Fibroblast of the aortic adventitia (primary cell): ENCODE measurements around the gene EEFSEC. TPM values are rescaled to one million over a fixed set of nuclear protein-coding genes. Genes with fewer than 3 reads are reported as not detected.

Experiments used
- DNase-seq: peaks from one replicate; pipeline ENCODE4 v3.0.0-alpha.2; 2010; ENCODE audit warnings: low read depth
- H3K4me3 ChIP-seq: 2 replicates; pipeline ENCODE4 v1.5.1; 2011; ENCODE audit warnings: low read depth, mild to moderate bottlenecking, control low read depth, low read length, moderate library complexity
- total RNA-seq: library from RNA; depleted of rRNA; stranded (reverse); fragments of >200 nt; gene quantifications from 2 replicates; pipeline ENCODE4 v1.2.3, GENCODE V29; 2012; ENCODE audit warnings: low replicate concordance
- TF ChIP-seq, protein P1 (sequence below): IDR thresholded peaks from 2 replicates; pipeline ENCODE4 v1.5.1; 2011; ENCODE audit warnings: mild to moderate bottlenecking, low read length, control low read depth, inconsistent platforms; ENCODE audit not compliant: insufficient read depth

Gene EEFSEC
- total RNA-seq, 1 donor, result 8.1 TPM

DNA sequence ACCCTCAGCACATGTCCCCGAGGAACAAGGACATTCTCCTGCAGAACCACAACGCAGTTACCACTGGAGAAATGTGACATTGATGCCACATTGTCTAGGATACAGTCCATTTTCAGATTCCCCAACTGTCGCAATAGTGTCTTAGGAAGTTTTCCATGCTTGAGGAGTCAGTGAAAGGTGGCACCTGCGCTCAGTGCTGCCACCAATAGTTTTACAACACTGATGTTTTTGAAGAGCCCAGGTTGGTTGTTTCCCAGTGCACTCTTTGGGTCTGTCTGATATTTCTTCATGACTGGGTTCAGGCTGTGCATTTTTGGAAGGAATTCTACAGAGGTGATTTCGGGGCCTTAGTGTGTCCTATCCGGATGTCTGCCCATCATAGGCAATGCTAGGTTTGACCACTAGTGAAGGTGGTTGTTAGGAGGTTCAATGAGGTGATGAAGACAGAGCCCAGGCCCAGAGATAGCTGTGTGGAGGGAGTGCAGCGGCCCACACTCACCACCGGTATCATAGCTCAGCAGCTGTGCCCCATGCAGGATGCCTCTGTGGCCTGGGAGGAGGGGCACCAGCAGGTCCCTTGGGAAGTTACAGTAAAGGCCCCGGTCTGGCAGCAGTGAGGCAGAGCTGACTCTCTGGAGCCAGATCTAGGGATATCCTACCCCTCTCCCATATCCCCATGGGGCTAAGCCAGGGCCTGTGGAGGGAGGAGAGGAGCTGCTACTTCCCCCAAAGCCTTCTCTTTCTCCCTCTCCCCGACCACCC lies 216.8 kb downstream of the EEFSEC start:
- DNase-seq, result no peak
- H3K4me3 ChIP-seq, result no peak overlapping the region
- TF ChIP-seq, protein P1, sequence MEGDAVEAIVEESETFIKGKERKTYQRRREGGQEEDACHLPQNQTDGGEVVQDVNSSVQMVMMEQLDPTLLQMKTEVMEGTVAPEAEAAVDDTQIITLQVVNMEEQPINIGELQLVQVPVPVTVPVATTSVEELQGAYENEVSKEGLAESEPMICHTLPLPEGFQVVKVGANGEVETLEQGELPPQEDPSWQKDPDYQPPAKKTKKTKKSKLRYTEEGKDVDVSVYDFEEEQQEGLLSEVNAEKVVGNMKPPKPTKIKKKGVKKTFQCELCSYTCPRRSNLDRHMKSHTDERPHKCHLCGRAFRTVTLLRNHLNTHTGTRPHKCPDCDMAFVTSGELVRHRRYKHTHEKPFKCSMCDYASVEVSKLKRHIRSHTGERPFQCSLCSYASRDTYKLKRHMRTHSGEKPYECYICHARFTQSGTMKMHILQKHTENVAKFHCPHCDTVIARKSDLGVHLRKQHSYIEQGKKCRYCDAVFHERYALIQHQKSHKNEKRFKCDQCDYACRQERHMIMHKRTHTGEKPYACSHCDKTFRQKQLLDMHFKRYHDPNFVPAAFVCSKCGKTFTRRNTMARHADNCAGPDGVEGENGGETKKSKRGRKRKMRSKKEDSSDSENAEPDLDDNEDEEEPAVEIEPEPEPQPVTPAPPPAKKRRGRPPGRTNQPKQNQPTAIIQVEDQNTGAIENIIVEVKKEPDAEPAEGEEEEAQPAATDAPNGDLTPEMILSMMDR, result no peak

DNA sequence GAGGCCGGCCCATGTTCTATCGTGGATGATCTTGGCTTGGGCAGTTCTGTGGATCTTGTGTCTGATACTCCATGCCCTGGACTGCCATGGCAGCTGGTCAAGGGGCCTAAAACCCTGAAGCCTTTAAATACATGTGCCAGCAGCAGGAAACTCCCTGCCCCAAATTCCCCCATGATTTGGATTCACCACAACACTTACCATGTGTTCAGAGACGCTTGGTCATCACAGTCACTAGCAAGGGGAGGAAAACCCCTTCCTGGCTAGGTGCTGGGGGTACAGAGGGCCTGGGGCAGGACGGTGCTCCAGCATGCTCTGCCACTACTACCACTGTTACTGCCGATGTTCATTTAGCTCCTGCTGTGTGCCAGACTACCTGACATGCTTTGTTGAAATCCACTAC lies 219.0 kb downstream of the EEFSEC start:
- DNase-seq, result no peak
- no peak overlapping the region for H3K4me3 ChIP-seq
- TF ChIP-seq, protein P1, result no peak

DNA sequence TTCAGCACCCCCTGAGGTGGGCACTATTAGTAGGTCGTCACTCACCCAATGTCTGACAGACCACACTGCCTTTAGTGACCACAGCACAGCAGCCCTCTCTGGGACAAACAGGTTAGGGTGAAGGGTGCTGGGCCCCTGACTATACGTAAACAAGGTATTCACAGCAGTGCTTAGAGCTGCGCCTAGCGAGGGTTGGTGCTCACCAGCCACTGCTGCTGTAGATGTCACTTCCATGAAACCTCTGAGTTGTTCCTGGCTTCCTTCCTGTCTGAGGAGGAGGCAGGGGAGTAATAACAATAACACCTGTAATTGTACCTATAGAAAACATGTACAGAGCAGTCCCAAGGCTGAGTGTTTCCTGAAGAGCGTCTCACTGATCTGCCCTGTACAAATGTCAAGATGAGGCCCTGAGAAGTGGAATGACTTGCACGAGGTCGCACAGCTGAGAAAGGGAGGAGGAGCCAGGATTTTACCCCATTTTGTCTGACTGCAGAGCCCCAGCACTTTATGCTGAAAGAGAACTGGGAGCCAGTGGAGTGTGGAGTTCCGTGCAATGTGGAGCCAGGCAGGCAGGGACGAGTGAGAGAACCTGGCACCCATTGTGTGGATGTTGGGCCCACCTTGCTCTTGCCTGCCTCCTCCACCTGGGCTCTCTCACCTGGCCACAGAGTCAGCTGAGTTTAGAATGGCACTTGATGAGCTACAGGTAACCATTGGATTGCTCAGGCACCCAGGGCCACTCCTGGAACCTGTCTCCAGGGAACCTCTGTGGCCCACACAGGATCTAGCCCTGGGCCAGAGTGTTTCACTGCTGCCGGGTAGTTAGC lies 219.6 kb downstream of the EEFSEC start:
- no peak overlapping the region for H3K4me3 ChIP-seq
- no peak for DNase-seq
- TF ChIP-seq, protein P1, result no peak

DNA sequence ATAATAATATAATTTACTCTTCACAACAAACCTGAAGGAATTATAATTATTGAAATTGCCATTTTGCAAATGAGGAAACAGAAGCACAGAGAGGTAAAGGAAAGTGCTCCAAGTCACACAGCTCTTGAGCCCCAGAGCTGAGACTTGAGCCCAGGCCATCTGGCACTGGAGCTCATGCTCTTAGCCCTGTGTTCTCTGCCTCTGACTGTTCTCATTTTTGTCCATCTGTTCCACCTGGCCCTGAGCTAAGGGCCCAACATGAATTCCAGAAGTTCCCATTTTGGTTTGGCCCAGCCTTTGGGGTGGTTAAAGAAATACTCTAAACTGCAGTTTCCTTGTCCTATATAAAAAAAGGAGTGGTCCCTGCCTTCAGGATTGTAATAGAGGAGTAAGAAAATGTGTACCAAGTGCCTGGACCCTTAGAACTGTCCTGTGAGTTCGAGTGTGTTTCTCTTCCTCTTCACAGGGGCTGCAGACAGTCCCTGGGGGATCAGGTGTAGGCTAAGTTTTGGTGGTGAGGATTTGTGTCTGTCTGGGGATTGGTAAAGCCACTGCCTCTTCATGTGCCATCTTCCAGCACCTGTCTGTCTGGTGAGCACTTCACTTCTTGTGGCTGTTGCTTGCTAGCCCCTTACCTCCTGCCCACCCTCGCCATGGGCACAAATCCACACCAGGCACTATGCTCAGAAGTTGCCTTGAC lies 221.6 kb downstream of the EEFSEC start:
- TF ChIP-seq, protein P1, result no peak
- no peak for DNase-seq
- H3K4me3 ChIP-seq, result no peak overlapping the region

DNA sequence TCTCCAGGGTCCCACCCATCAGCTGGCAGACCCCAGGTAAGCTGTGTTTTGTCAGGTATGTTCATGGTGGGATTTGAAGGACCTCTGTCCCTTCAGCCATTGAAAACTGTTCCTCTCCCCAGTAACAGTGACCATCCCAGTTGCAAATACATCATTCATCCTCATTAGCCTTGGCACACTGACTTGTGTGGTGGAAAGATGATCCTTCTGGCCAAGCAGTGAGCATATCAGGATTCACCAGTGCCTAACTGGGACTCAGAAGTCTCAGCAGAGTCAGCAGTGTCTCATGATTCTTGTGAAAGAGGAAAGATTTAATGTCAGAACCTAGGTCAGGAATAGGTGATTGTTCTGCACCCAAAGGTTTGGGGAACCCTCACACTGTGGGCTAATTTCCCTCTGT lies 223.2 kb downstream of the EEFSEC start:
- no peak for DNase-seq

More for the DNA sequence above, 223.2 kb downstream of the EEFSEC start:
- no peak overlapping the region for H3K4me3 ChIP-seq
- TF ChIP-seq, protein P1, result no peak
